ENCODE results near the gene RNF167. TPM values are rescaled to one million over a fixed set of nuclear protein-coding genes. Genes with fewer than 3 reads are reported as not detected.

RNF167 gene
- total and polyA plus RNA-seq, 2 donors from 2014 or later, result 95.0 to 188 TPM

DNA sequence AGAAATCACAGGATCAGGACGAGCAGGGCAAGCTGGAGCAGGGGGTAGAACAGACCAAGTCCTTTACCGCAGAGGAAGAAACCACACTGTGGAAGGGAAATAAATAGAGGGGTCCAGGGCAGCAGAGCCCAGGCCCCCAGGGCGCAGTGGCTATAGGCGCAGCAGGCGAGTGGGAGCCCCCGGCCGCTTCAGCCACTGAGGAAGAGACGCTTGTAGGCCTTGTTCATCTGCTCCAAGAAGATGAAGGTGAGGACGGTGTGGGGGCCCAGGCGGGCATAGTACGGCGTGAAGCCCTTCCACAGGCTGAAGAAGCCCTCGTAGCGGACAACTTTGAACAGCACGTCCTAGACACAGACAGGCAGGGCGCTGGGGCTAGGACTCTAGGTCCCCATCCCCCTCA, 2.5 kb upstream of the RNF167 start:
- Histone ChIP-seq H3K27ac (ENCODE audit: low read depth in 2 of 2, low read length in 2 of 2) (no peak overlapping the region), H3K9me3 (ENCODE audit: control insufficient read depth in 2 of 3, insufficient read depth in 1 of 3, low read length in 3 of 3) (no peaks in the 10 kb centered on the region), H3K36me3 (ENCODE audit: control insufficient read depth in 2 of 3, insufficient read depth in 3 of 3, low read length in 3 of 3) (peaks cover 0 to 17% (median 6%) of the 10 kb centered on the region in 3 donors), H3K27me3 (ENCODE audit: control insufficient read depth, insufficient read depth, low read length) (no peaks in the 10 kb centered on the region), H3K4me1 (ENCODE audit: control insufficient read depth in 2 of 3, insufficient read depth in 2 of 3, low read depth in 1 of 3, low read length in 3 of 3) (peaks cover 5 to 30% (median 18%) of the 10 kb centered on the region in 3 donors), H3K4me3 (ENCODE audit: low read length in 3 of 3) (no peak overlapping the region), H3K9ac (ENCODE audit: low read length in 3 of 3) (no peak overlapping the region)
- intact Hi-C loops (cut with DNase I), result no loop called here
- no peak for DNase-seq
- no peak for FAIRE-seq
- TF ChIP-seq CTCF (IDR thresholded peaks at IDR 0.05; ENCODE audit: borderline replicate concordance, extremely low read depth, insufficient read depth), result no peak

DNA sequence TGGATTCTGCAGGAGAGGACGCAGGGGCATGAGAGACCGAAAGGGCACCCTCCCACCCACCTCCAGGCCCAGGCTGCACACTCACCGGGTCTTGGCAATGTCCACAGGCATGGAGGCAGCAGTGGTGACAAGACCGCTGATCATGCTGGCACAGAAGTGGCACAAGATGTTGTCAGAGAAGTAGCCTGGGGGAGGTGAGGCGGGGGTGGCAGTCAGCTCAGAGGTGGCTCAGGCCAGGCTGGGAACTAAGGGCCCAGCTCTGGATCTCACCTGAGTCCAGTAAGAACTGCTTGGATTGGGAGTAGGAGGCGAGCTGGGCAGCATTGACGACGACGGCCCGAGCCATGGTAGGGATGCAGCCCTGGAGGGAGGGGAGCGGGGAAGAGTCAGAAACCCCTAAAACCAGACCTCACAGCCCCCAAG, 2.0 kb upstream of the RNF167 start:
- peak overlapping the region in 1 of 2 donors; percentile 87 for H3K27ac ChIP-seq (ENCODE audit: low read depth in 2 of 2, low read length in 2 of 2)
- DNase-seq (peak in 1 of 5 donors; percentile 57), FAIRE-seq (no peak)
- intact Hi-C loops (cut with DNase I), result no loop called here
- peak overlapping the region in 1 of 3 donors; percentile 96 for H3K9ac ChIP-seq (ENCODE audit: low read length in 3 of 3)
- peaks cover 5 to 30% (median 18%) of the 10 kb centered on the region in 3 donors for H3K4me1 ChIP-seq (ENCODE audit: control insufficient read depth in 2 of 3, insufficient read depth in 2 of 3, low read depth in 1 of 3, low read length in 3 of 3)
- H3K9me3 ChIP-seq (ENCODE audit: control insufficient read depth in 2 of 3, insufficient read depth in 1 of 3, low read length in 3 of 3), result no peaks in the 10 kb centered on the region
- H3K36me3 ChIP-seq (ENCODE audit: control insufficient read depth in 2 of 3, insufficient read depth in 3 of 3, low read length in 3 of 3), result peaks cover 0 to 20% (median 10%) of the 10 kb centered on the region in 3 donors
- H3K27me3 ChIP-seq (ENCODE audit: control insufficient read depth, insufficient read depth, low read length), result no peaks in the 10 kb centered on the region
- no peak for TF ChIP-seq CTCF (IDR thresholded peaks at IDR 0.05; ENCODE audit: borderline replicate concordance, extremely low read depth, insufficient read depth)
- peak overlapping the region in 1 of 3 donors; percentile 95 for H3K4me3 ChIP-seq (ENCODE audit: low read length in 3 of 3)

- Histone ChIP-seq H3K9me3 (ENCODE audit: control insufficient read depth in 2 of 3, insufficient read depth in 1 of 3, low read length in 3 of 3) (no peaks in the 10 kb centered on the region), H3K27ac (ENCODE audit: low read depth in 2 of 2, low read length in 2 of 2) (peak overlapping the region; percentile 86 to 87), H3K4me1 (ENCODE audit: control insufficient read depth in 2 of 3, insufficient read depth in 2 of 3, low read depth in 1 of 3, low read length in 3 of 3) (peaks cover 5 to 32% (median 18%) of the 10 kb centered on the region in 3 donors), H3K36me3 (ENCODE audit: control insufficient read depth in 2 of 3, insufficient read depth in 3 of 3, low read length in 3 of 3) (peaks cover 0 to 26% (median 15%) of the 10 kb centered on the region in 3 donors), H3K9ac (ENCODE audit: low read length in 3 of 3) (peak overlapping the region; percentile 45 to 96 (median 67)), H3K27me3 (ENCODE audit: control insufficient read depth, insufficient read depth, low read length) (no peaks in the 10 kb centered on the region), H3K4me3 (ENCODE audit: low read length in 3 of 3) (peak overlapping the region; percentile 80 to 95 (median 81))
- DNase-seq, result peak in 2 of 5 donors; percentile 51 to 57
- intact Hi-C loops (cut with DNase I), result no loop called here
- TF ChIP-seq CTCF (IDR thresholded peaks at IDR 0.05; ENCODE audit: borderline replicate concordance, extremely low read depth, insufficient read depth), result no peak
- no peak for FAIRE-seq
Measured at GRCh38 chr17:4938688-4939545, 1.2 kb upstream of the RNF167 start.

Measured in kidney (tissue), 14 donors.